HG03571 (cell line): ENCODE data around the gene SH3BGRL.
"Not testable (repeated sequence)": the region's sequence is repeated elsewhere in the genome, so short reads cannot be mapped to it uniquely, and the experiment has no call there.

Experiments used
- ATAC-seq: cut with Tn5 transposase; IDR thresholded peaks from one replicate; pipeline ENCODE4 v1.9.1; 2021; ENCODE audit not compliant: unreplicated experiment

SH3BGRL gene

DNA sequence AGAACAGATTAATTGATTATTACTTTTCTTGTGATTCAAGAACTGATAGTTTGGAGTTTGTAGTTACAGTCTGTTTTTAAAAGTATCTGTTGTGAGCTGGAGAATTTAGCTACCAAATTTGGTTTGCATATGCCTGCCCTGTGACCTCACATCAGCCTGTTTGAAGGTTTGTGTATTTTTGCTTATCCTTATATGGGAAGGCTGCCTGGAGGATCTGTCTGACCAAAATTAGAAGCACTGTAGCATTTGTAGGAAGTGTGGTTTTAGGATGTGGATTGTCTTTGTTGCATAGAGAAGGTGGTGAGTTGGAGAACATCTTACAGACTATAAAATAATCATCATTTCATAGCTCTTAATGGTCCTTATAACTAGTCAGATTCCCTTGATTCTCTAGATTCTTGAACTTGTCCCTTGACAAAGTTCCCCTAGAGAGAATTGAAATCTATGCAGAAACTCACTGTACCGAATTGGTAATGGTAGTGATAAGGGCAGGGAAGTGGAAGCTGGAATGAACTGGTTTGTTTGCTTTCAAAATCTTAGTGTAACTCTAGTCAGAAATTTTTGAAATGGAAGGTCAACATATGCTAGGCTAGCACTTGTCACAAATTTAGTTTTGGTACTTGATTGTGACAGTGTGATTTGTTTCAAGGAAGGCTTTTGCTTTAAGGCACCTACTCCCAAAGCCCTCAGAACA is 57.3 kb downstream of the SH3BGRL start:
- no peak for ATAC-seq

DNA sequence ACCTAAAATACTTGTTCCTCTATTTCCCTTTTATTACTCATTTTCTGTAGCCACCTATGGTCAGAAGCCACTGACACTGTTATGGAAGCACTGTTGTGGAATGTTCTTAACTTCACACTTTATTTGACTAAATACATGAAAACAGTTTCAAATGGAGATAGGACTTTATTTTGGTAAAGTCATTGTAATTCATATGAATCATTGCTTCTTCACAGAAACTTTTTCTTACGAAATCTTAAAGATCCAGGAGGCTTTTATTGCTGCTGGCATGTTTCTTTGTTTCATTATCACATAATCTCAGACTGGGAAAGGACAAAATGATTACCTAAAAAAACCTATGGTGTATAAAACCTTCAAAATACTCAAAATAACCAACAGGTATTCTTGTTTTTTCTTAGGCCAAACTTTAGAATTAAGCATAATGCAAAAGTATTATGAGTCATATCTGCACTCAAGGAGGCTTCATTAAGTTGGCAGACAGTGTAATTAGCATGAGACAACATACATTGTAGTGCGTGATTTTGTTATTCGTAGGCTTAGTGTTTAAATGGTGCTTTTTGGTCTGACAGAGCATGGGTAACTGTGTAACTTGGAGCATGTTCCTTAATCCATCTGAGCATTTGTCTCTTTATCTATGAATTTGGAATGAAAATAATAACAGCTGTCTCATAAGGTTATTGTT is 58.0 kb downstream of the SH3BGRL start:
- ATAC-seq, result no peak

DNA sequence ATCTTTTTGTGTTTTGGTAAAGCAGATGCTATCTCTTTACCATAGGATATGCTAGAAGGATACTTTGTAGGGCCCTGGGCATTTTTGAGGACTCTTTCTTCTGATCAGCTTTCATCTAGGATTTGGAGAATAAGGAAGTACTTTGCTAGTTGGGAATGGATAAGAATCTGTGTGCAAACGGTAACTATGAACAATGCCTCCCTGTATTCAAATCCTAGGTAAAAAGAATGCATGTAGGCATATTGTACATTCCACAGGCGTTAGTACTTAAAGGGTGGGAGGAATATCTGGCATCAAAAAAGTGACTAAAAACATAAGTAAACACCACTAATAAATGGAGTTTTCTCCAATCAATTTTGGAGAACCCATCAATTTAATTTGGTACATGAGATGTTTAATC is 59.7 kb downstream of the SH3BGRL start:
- ATAC-seq, result no peak

DNA sequence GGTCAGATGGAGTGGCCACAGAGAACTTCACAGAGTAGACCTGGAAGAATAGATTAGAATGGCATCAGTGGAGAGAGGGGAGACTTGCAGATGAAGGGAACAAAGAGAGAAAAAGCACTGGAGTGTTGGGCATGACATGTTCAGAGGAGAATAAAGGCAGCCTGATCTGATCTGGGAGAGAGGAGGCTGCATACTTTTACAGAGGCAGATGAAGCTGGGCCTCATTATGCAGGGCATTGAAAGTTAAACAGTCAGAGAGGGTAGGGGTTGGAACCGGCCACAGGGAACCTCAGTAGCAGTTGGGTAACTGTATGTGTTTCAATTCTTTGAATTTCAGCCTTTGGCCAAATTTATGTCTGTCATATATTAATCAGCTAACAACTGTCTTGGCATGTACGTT is 61.2 kb downstream of the SH3BGRL start:
- ATAC-seq, result no peak

DNA sequence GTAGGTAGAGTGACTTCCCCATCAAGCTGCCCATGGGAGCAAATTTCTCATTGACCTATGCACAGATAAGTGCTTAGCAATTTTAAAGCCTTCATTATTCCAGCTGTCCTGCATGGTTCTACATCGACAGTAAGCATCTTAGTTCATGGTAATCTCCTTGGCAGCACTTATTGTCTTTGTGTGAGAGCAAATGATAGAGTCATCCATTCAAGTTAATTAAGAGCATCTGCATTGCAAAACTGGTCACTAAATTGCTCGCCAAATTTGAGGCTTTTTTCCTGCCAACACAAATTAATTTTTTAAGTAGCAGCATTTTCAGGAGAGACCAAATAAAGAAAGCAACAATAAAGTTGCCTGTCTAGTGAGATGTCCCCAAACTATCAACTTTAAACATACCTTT is 76.7 kb downstream of the SH3BGRL start:
- ATAC-seq, result no peak

DNA sequence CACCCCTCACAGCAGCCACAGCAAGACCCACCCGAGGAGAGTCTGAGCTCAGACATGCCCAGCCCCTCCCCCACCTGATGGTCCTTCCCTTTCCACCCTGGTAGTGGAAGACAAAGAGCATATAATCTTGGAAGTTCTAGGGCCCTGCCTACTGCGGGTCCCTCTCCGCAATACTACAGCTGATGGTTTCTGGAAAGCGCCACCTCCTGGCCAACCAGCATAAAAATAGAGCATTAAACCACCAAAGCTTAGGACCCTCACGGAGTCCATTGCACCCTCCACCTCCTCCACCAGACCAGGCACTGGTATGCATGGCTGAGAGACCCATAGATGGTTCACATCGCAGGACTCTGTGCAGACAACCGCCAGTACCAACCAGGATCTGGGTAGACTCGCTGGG is 78.2 kb downstream of the SH3BGRL start:
- ATAC-seq, result no peak

DNA sequence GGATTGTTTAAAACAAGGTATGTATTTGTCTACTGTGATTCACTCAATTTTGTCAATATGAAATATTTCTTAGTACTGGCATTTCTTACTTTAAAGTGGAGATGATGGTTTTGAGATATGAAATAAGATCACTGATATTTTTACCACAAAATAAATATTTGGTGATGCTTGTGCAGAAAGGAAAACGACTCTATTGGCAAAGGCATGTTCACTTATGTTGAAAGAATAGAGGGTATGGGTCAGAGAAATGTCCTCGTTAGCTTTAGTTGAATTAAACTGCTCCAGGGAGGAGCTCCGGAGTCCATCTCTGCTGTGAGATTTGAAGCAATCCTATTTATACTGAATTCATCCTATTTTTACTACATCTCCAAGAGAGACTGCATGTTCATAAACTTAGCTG is 84.2 kb downstream of the SH3BGRL start:
- ATAC-seq, result no peak

DNA sequence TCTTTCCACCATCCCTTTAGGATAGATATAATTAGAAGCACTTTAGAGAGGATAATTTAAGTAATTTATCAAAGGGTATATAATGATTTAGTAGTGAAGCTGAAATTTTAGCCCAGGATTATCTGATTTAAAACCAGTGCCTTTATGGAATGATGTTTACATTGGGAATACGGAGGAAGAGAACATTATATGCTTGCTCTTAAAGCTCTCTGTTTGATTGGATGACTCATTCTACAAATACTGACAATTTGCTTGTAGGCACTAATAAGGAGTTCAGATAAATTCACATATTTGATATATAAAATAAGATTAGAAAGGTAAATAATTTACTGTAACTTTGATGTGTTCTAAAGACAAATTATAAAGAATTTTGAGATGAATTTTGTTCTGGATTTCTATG is 84.7 kb downstream of the SH3BGRL start:
- ATAC-seq, result no peak

DNA sequence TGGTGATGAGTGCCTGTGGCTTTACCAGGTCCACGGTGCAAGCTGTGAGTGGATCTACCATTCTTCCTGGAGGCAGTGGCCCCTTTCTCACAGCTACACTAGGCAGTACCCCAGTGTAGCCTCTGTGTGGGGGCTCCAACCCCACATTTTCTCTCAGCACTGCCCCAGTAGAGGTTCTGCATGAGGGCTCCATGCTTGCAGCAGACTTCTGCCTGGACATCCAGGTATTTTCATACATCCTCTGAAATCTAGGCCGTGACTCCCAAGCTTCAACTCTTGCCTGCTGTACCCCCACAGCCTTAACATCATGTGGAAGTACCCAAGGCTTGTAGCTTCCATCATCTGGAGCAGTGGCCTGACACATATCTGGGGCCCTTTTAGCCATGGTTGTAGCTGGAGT is 90.1 kb downstream of the SH3BGRL start:
- no peak for ATAC-seq

DNA sequence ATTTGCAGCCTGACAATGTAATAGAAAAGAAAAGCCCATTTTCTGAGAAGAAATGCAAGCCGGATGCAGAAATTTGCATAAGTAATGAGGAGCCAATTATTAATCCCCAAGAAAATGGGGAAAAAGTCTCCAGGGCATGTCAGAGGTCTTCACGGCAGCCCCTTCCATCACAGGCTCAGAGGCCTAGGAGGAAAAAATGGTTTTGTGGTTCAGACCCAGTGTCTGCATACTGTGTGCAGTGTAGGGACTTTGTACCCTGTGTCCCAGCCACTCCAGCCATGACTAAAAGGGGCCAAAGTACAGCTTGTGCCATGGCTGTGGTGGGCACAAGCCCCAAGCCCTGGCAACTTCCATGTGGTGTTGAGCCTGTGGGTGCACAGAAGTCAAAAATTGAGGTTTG is 92.2 kb downstream of the SH3BGRL start:
- ATAC-seq, result no peak

DNA sequence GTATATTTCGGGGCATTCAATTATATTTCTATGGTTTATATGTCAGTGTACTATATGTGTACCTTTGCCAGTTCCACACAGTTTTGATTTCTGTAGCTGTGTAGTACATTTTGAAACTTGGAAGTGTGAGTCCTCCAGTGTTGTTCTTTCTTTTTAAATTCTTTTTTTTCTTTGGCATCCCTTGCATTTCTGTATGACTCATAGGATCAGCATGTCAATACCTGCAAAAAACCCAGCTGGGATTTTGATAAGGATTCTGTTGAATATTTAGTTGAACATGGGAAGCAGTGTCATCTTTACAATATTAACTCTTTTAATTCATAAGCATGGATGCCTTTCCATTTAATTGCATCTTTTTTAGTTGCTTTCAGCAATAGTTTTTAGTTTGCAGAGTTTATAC is 100.0 kb downstream of the SH3BGRL start:
- ATAC-seq, result no peak

DNA sequence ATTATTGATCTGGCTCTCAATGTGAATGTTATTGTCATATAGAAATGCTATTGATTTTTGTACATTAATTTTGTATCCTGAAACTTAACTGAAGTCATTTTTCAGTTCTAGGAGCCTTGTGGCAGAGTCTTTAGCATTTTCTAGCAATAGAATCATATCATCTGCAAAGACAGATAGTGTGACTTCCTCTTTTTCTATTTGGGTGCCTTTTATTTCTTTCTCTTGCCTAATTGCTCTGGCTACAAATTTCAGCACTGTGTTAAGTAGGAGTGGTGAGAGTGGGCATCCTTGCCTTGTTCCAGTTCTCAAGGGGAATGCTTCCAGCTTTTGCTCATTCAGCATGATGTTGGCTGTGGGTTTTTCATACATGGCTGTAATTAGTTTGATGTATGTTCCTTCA is 102.7 kb downstream of the SH3BGRL start:
- no peak for ATAC-seq

DNA sequence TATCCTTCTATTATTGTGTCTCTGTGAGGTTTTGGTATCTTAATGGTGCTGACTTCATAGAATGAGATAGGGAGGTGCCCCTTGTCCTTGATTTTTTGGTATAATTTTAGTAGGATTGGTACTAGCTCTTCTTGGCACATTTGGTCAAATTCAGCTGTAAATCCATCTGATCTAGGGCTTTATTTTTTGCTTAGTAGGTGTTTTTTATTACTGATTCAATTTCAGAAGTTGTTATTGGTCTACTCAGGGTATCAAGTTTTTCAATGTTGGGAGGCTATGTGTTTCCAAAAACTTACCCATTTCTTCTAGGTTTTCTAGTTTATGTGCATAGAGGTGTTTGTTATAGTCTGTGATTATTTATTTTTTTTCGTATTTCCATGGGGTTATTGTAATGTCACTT is 103.3 kb downstream of the SH3BGRL start:
- no peak for ATAC-seq

DNA sequence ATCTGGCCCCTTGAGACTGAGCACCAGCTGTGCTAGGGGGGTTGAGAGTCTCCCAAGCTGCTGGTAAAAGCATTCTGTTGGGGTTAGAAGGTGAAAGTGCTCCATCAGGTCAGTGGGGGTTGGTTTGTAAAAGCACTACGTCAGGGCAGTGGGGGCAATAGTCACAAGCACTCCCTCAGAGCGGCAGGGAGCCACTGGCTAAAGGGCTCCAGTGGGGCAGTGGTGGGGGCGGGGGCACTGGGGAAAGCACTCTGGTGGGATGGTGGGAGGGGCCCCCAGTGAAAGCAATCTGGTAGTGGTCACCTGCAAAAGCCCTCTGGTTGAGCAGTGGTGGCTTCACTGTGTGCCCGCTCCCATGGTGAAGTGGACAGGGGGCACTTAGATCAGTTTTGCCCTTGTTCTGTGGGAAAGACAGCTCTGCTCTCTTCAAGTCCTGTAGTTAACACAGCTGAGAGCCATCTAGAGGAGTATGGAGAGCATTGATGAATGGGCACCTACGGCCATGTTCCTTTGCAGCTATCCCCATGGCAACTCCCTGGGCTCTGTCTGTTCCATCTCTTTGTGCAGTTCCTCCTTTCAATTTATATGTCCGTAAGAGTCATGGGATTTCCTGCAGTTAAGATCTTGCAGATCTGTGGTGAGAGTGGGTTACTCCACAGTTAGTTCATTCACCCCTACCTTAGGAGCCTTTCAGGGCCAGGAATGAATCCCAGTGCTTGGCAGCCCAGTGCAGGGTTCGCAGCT is 106.4 kb downstream of the SH3BGRL start:
- no peak for ATAC-seq

DNA sequence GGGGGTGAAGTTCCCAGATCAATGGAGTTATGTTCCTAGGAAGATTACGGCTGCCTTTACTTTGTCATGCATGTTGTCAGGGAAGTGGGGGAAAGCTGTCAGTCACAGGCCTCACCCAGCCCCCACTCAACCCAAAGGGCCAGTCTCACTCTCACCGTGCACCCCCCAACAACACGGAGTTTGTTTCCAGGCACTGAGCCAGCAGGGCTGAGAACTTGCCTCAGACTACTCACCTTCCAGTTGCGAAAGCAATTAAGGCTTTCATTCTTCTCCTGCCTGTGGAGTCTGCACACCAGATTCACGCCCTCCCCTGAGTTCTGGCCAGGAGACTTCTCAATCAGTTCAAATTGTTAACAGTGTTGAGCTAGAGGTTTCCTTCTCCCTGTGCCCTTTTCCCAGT is 114.3 kb downstream of the SH3BGRL start:
- ATAC-seq, result no peak

DNA sequence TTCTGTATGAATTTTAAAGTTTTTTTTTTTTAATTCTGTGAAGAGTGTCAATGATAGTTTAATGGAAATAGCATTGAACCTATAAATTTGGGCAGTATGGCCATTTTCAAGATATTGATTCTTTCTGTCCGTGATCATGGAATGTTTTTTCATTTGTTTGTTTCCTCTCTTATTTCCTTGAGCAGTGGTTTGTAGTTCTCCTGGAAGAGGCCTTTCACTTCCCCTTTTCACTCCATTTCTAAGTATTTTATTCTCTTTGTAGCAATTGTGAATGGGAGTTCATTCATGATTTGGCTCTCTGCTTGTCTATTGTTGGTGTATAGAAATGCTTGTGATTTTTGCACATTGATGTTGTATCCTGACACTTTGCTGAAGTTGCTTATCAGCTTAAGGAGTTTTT is 129.8 kb downstream of the SH3BGRL start:
- not testable (repeated sequence) for ATAC-seq

DNA sequence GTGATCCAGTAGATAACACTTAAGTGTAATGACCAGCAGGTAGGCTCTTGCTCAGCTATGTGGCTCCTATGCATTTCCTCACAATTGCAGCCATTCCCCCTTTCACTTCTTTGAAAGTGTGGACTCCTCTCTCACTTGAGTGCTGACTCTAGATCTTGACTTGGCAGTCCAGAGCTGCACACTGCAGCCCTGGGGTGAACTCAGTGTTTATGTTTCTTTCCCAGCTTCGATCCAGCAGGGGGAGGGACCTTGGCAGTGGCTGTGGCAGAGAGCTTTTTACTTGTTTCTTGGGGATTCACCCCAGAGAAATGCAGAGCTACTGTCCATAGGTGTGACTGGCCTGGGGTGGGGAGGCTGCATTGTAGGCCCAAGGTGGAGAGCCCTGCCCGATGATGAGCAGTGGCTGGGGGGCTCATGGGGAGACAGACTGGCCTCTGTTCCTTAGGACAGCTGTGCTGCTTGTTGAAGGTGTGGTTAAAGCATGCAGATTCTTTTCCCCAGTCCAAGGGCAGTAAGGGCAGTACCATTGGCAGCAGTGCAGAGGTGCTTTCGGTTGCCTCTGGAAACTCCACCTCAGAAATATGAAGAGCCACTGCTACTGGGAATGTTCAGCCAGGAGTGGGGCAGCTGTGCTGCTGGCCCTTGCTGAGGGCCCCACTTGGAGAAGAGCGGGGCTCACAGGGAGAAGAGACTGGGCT is 134.7 kb downstream of the SH3BGRL start:
- ATAC-seq, result no peak

DNA sequence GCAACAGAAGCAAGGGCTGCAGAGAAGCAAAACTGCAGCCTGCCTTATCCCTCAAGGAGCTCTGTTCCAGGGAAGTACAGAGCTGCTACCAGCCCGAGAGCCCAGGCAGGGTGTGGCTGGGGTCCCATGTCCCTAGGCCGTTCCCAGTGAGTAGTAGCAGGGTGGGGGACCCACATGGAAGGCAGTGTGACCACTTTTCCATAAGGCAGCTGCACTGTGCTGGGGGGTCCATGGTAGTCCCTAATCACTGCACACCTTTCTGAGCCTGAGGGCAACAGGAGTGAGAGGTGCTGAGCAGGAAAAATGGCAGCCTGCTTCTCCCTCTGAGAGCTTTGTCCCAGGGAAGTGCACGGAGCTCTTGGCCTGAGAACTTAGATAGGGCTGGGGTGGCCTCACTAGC is 135.9 kb downstream of the SH3BGRL start:
- ATAC-seq, result no peak

DNA sequence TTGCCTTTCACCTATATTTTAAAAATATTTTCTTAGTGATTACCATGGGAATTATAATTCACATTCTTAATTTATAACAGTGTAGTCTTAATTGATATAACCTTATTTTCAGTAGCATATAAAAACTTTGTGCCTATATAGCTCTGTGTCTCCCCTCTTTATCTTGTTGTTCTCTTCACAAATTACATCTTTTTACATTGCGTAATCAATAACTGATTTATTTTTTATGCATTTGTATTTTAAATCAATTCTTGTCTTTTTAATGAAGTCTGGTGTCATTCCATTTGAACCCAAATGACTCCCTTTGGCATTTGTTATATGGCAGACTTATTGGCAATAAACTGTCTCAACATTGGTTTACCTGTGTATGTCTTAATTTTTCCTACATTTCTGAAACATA is 137.0 kb downstream of the SH3BGRL start:
- ATAC-seq, result no peak

DNA sequence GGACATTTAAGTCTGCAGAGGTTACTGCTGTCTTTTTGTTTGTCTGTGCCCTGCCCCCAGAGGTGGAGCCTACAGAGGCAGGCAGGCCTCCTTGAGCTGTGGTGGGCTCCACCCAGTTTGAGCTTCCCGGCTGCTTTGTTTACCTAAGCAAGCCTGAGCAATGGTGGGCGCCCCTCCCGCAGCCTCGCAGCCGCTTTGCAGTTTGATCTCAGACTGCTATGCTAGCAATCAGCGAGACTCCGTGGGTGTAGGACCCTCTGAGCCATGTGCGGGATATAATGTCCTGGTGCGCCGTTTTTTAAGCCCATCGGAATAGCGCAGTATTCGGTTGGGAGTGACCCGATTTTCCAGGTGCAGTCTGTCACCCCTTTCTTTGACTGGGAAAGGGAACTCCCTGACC is 143.4 kb downstream of the SH3BGRL start:
- not testable (repeated sequence) for ATAC-seq
